SK-N-SH treated with all-trans-retinoic acid at 6 μM for 48 hours (cell line): ENCODE data around the gene CEP131.

ENCODE experiments used
- ATAC-seq: fragments of 200-7000 bp; cut with Tn5 transposase; 3 replicates; pipeline ENCODE4 v1.9.1; 2020; ENCODE audit warnings: mild to moderate bottlenecking, moderate library complexity
- ARNTL ChIP-seq: fragments of 450-650 bp; formaldehyde crosslinking; IDR thresholded peaks from 2 replicates; pipeline ENCODE4 v1.5.0; 2020; ENCODE audit warnings: low read depth, mild to moderate bottlenecking, moderate library complexity, borderline replicate concordance
- CSRNP3 ChIP-seq: fragments of 250-450 bp; sonication (Bioruptor Pico); IDR thresholded peaks from 2 replicates; pipeline ENCODE4 v1.5.1; 2021; ENCODE audit warnings: mild to moderate bottlenecking, moderate library complexity
- ESRRG ChIP-seq: fragments of 250-450 bp; sonication (Bioruptor Pico); IDR thresholded peaks from 2 replicates; pipeline ENCODE4 v1.6.1; 2021; ENCODE audit warnings: mild to moderate bottlenecking
- ISL1 ChIP-seq: fragments of 250-450 bp; sonication (Bioruptor Pico); IDR thresholded peaks from 2 replicates; pipeline ENCODE4 v2.1.2; 2022; ENCODE audit warnings: mild to moderate bottlenecking, moderate library complexity
- OSR1 ChIP-seq: fragments of 250-450 bp; sonication (Bioruptor Pico); IDR thresholded peaks from 2 replicates; pipeline ENCODE4 v1.8.0; 2022; ENCODE audit warnings: moderate library complexity, mild to moderate bottlenecking, inconsistent platforms
- POU6F1 ChIP-seq: fragments of 250-450 bp; sonication (Bioruptor Pico); IDR thresholded peaks from 2 replicates; pipeline ENCODE4 v1.8.0; 2021; ENCODE audit warnings: low read depth, mild to moderate bottlenecking, moderate library complexity, borderline replicate concordance
- RARB ChIP-seq: fragments of 250-450 bp; sonication (Bioruptor Pico); IDR thresholded peaks from 2 replicates; pipeline ENCODE4 v1.8.0; 2021; ENCODE audit warnings: mild to moderate bottlenecking, moderate library complexity
- SNAI2 ChIP-seq: fragments of 250-450 bp; sonication (Bioruptor Pico); IDR thresholded peaks from 2 replicates; pipeline ENCODE4 v1.5.0; 2020; ENCODE audit warnings: mild to moderate bottlenecking, moderate library complexity
- TCF4 ChIP-seq: fragments of 250-450 bp; sonication (Bioruptor Pico); IDR thresholded peaks from 2 replicates; pipeline ENCODE4 v1.8.0; 2021; ENCODE audit warnings: mild to moderate bottlenecking, moderate library complexity, borderline replicate concordance
- TOX ChIP-seq: fragments of 250-450 bp; sonication (Bioruptor Pico); IDR thresholded peaks from 2 replicates; pipeline ENCODE4 v1.8.0; 2021; ENCODE audit warnings: mild to moderate bottlenecking, moderate library complexity, borderline replicate concordance
- TSHZ2 ChIP-seq: fragments of 250-450 bp; sonication (Bioruptor Pico); IDR thresholded peaks from 2 replicates; pipeline ENCODE4 v1.5.0; 2020; ENCODE audit warnings: mild to moderate bottlenecking, moderate library complexity
- ZC3H10 ChIP-seq: fragments of 250-450 bp; sonication (Bioruptor Pico); IDR thresholded peaks from 2 replicates; pipeline ENCODE4 v1.5.1; 2021; ENCODE audit warnings: mild to moderate bottlenecking, moderate library complexity
- ZFP3 ChIP-seq: fragments of 250-450 bp; sonication (Bioruptor Pico); IDR thresholded peaks from 2 replicates; pipeline ENCODE4 v1.5.0; 2020; ENCODE audit warnings: mild to moderate bottlenecking, moderate library complexity
- ZFP30 ChIP-seq: fragments of 450-650 bp; formaldehyde crosslinking; IDR thresholded peaks from 2 replicates; pipeline ENCODE4 v1.5.0; 2022; ENCODE audit warnings: mild to moderate bottlenecking, moderate library complexity
- ZNF70 ChIP-seq: fragments of 450-650 bp; formaldehyde crosslinking; IDR thresholded peaks from 2 replicates; pipeline ENCODE4 v1.5.0; 2020; ENCODE audit warnings: mild to moderate bottlenecking, moderate library complexity
- ZNF8 ChIP-seq: fragments of 450-650 bp; formaldehyde crosslinking; IDR thresholded peaks from 2 replicates; pipeline ENCODE4 v1.5.0; 2020; ENCODE audit warnings: mild to moderate bottlenecking, moderate library complexity
- TF ChIP-seq, protein P1 (sequence below): fragments of 250-450 bp; sonication (Bioruptor Pico); IDR thresholded peaks from 2 replicates; pipeline ENCODE4 v1.5.1; 2020; ENCODE audit warnings: low read depth, mild to moderate bottlenecking, moderate library complexity

The CEP131 gene

DNA sequence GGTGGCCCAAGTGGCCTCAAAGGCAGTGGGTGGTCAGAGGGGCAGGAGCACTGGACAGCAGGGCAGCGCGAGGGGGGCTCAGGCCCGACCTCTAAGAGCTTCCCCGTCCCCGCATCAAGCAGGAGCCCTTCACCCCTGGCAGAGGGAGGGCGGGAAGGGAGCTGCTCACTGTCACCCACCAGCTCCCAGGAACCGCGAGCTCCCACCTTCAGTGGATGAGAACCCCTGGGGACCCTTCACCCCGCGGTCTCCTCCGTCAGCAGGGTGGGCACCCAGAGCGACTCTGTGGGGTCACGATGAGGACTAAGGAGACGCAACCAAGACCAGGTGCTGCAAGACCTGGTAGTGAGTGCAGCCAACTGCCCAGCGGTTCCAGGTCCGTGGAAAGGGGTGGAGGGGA lies 13.6 kb downstream of the CEP131 start:
- no peak for TF ChIP-seq RARB (CRISPR knock-in tag)
- no peak for TF ChIP-seq ZFP3
- TF ChIP-seq OSR1 (CRISPR knock-in tag), result no peak
- no peak for TF ChIP-seq ARNTL (CRISPR knock-in tag)
- no peak for TF ChIP-seq POU6F1 (CRISPR knock-in tag)
- no peak for TF ChIP-seq CSRNP3 (CRISPR knock-in tag)
- no peak for TF ChIP-seq ESRRG
- no peak for TF ChIP-seq ZFP30 (CRISPR knock-in tag)
- TF ChIP-seq ZC3H10, result no peak
- no peak for TF ChIP-seq TCF4 (CRISPR knock-in tag)
- no peak for TF ChIP-seq ISL1 (CRISPR knock-in tag)
- no peak for TF ChIP-seq SNAI2 (CRISPR knock-in tag)
- TF ChIP-seq ZNF8 (CRISPR knock-in tag), result no peak
- TF ChIP-seq TSHZ2 (CRISPR knock-in tag), result no peak
- ATAC-seq, result no peak

DNA sequence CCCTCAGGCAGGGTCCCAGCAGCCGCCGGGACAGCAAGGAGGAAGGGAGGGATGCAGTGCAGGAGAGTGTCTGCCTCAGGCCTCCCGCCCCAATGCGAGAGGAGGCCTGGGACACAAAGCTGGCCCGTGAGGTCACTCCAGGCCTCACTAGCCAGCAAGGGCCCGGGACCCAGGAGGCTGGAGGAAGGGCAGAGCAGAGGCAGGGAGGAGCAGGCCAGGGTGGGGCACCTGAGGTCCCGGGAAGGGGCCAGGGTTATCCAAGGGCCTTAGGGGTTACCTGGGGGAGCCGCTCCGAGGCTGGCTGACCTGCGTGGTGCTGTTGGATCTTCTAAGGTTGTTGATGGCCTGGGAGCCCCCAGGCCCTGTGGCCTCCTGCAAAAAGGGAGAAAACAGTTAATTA lies 14.1 kb downstream of the CEP131 start:
- TF ChIP-seq OSR1 (CRISPR knock-in tag), result no peak
- TF ChIP-seq TOX (CRISPR knock-in tag), result no peak
- no peak for TF ChIP-seq TCF4 (CRISPR knock-in tag)
- TF ChIP-seq ZC3H10, result no peak
- no peak for TF ChIP-seq CSRNP3 (CRISPR knock-in tag)
- TF ChIP-seq, protein P1, sequence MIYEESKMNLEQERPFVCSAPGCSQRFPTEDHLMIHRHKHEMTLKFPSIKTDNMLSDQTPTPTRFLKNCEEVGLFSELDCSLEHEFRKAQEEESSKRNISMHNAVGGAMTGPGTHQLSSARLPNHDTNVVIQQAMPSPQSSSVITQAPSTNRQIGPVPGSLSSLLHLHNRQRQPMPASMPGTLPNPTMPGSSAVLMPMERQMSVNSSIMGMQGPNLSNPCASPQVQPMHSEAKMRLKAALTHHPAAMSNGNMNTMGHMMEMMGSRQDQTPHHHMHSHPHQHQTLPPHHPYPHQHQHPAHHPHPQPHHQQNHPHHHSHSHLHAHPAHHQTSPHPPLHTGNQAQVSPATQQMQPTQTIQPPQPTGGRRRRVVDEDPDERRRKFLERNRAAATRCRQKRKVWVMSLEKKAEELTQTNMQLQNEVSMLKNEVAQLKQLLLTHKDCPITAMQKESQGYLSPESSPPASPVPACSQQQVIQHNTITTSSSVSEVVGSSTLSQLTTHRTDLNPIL (CRISPR knock-in tag), result no peak
- TF ChIP-seq RARB (CRISPR knock-in tag), result no peak
- TF ChIP-seq ZNF70 (CRISPR knock-in tag), result no peak
- no peak for TF ChIP-seq SNAI2 (CRISPR knock-in tag)
- no peak for TF ChIP-seq TSHZ2 (CRISPR knock-in tag)
- ATAC-seq, result no peak
